ENCODE results near the gene HOXD10. TPM values are rescaled to one million over a fixed set of nuclear protein-coding genes. Genes with fewer than 3 reads are reported as not detected.

HOXD10 gene
- total and polyA plus RNA-seq, 5 donors, result not detected

DNA sequence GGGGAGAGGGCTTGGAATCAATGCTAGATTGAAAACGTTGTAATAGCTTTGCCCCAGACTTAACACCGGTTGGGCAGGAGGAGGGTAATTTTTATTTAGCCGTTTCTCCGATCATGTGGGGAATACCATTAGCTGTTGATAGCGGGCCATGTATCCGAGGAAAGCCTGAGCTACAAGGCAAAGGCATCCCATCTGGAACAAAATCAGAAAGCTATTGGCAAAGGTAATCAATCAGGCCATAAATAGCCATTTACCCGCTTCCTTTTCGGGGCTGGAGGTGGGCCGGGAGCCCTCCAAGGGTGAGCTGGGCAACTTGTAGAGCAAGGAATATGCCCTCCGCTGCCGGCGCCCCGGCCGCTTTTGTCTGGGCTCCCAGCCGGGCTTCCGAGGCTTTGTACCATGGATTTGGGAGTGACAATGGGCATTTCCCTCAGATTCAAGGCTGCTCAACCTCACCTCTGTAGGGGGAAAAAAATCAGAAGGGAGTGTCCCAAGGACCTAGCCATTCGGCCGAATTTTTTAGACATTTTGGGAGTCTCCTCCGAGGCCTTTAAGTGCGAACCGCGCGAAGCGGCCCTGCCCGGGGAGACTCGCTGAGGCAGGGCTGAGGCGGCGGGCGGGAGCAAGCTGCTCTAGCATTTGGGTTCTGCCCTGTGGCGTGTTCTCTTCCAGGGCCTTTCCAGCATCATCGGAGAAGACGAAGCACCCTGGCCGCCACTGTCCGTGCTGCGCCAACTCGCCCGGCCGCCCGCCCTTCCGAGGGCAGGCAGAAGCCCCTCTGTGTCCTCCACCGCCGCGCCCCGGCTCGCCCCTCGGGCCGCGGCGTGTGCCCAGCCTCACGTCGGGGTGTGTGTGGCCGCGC, 4.8 kb downstream of the HOXD10 start:
- H3K9me3 ChIP-seq (ENCODE audit: control insufficient read depth, low read length), result no peaks in the 10 kb centered on the region
- ATAC-seq (no peak), DNase-seq (no peak)
- 9% methylated on average over 53 of the region's 53 CpGs for WGBS
- H3K27me3 ChIP-seq (ENCODE audit: control insufficient read depth, insufficient read depth), result peaks cover 5% of the 10 kb centered on the region
- H3K4me1 ChIP-seq (ENCODE audit: control insufficient read depth, insufficient read depth, low read length), result peaks cover 6% of the 10 kb centered on the region
- H3K4me3 ChIP-seq (ENCODE audit: low read length), result no peak overlapping the region
- no peak overlapping the region for H3K27ac ChIP-seq (ENCODE audit: low read length)
- intact Hi-C loops (cut with DNase I), result loop anchor here in 1 of 4 donors (10.0 kb wide), 1 partner anchor 433 kb away; no protein-coding TSS in a partner anchor

DNA sequence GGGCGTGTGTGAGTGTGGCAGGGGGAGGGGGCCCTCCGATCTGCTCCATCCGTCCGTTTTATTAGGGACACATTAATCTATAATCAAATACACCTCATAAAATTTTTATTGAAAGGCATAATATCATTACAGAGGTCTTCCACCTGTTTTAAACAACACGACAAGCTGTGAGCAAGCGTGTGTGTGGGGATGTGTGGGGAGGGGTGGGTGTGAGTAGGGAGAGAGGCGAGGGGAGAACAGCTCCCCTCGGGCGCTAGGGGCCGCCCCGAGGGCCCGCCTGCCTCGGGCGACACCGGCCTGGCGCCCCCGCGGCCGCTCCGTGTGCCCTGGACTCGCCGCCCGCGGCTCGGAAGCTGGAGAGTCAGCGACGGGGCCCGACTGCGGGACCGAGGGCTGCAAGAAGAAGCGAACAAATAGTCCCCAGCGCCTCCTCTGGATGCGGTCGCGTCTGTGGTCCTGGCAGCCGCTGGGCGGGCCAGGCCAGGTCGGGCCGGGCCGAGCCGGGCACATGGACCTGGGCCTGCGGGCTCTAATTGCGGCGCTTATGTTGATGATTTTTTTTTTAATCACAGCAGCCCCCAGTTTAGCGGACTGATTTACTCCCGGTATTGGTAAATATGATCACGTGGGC, 5.6 kb downstream of the HOXD10 start:
- WGBS, result 4% methylated on average over 47 of the region's 47 CpGs
- H3K27ac ChIP-seq (ENCODE audit: low read length), result no peak overlapping the region

DNA sequence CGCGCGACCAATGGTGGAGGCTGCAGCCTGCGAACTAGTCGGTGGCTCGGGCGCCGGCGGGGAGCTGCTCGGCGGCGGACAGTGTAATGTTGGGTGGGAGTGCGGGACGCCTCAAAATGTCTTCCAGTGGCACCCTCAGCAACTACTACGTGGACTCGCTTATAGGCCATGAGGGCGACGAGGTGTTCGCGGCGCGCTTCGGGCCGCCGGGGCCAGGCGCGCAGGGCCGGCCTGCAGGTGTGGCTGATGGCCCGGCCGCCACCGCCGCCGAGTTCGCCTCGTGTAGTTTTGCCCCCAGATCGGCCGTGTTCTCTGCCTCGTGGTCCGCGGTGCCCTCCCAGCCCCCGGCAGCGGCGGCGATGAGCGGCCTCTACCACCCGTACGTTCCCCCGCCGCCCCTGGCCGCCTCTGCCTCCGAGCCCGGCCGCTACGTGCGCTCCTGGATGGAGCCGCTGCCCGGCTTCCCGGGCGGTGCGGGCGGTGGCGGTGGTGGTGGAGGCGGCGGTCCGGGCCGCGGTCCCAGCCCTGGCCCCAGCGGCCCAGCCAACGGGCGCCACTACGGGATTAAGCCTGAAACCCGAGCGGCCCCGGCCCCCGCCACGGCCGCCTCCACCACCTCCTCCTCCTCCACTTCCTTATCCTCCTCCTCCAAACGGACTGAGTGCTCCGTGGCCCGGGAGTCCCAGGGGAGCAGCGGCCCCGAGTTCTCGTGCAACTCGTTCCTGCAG, 6.3 kb downstream of the HOXD10 start, which contains the start of gene HOXD9:
Gene HOXD9 (plus strand): TSS at position 37 of the 728 bp plus-strand sequence. CDS start 50 bp downstream, at position 87.
- WGBS, result 2% methylated on average over 84 of the region's 84 CpGs
- peaks cover 6% of the 10 kb centered on the region for H3K4me1 ChIP-seq (ENCODE audit: control insufficient read depth, insufficient read depth, low read length)
- no peak for DNase-seq
- intact Hi-C loops (cut with DNase I), result loop anchor here in 1 of 4 donors (10.0 kb wide), 1 partner anchor 432 kb away; no protein-coding TSS in a partner anchor
- peaks cover 6% of the 10 kb centered on the region for H3K27me3 ChIP-seq (ENCODE audit: control insufficient read depth, insufficient read depth)
- no peak within 1 kb of the TSS for H3K27ac ChIP-seq (ENCODE audit: low read length)
- H3K9me3 ChIP-seq (ENCODE audit: control insufficient read depth, low read length), result no peaks in the 10 kb centered on the region
- peak in 1 of 2 donors; percentile 52 for ATAC-seq
- H3K4me3 ChIP-seq (ENCODE audit: low read length), result peak within 1 kb of the TSS; percentile 47

More for the DNA sequence above, 5.6 kb downstream of the HOXD10 start:
- H3K9me3 ChIP-seq (ENCODE audit: control insufficient read depth, low read length), result no peaks in the 10 kb centered on the region
- peaks cover 6% of the 10 kb centered on the region for H3K4me1 ChIP-seq (ENCODE audit: control insufficient read depth, insufficient read depth, low read length)
- ATAC-seq, result peak in 1 of 2 donors; percentile 27
- DNase-seq, result no peak
- H3K27me3 ChIP-seq (ENCODE audit: control insufficient read depth, insufficient read depth), result peaks cover 5% of the 10 kb centered on the region
- intact Hi-C loops (cut with DNase I), result loop anchor here in 1 of 4 donors (10.0 kb wide), 1 partner anchor 433 kb away; no protein-coding TSS in a partner anchor
- H3K4me3 ChIP-seq (ENCODE audit: low read length), result peak overlapping the region; percentile 47

DNA sequence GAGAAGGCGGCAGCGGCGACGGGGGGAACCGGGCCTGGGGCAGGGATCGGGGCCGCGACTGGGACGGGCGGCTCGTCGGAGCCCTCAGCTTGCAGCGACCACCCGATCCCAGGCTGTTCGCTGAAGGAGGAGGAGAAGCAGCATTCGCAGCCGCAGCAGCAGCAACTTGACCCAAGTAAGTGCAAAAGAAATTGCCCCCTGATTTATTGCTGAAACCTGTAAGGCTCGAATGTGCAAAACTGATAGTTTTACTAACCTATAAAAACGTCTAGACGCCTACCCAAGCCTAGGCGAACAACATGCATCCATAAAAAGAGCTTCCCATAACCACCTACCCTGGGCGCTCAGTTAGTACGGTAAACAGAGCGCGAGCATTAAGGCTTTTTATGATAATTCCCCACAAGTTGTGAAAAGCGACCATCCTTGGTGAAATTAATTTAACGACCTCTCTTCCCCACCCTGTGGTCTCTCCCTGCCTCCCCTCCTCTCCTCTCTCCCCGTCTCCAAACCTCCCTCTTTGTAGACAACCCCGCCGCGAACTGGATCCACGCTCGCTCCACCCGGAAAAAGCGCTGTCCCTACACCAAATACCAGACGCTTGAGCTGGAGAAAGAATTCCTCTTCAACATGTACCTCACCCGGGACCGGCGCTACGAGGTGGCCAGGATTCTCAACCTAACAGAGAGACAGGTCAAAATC, 7.0 kb downstream of the HOXD10 start:
- no peak for ATAC-seq
- WGBS, result 7% methylated on average over 40 of the region's 40 CpGs
- Histone ChIP-seq H3K4me1 (ENCODE audit: control insufficient read depth, insufficient read depth, low read length) (peaks cover 6% of the 10 kb centered on the region), H3K9me3 (ENCODE audit: control insufficient read depth, low read length) (no peaks in the 10 kb centered on the region), H3K27ac (ENCODE audit: low read length) (no peak overlapping the region), H3K4me3 (ENCODE audit: low read length) (peak overlapping the region; percentile 47), H3K27me3 (ENCODE audit: control insufficient read depth, insufficient read depth) (peaks cover 7% of the 10 kb centered on the region)
- intact Hi-C loops (cut with DNase I), result loop anchor here in 1 of 4 donors (10.0 kb wide), 1 partner anchor 431 kb away; no protein-coding TSS in a partner anchor
- DNase-seq, result no peak

DNA sequence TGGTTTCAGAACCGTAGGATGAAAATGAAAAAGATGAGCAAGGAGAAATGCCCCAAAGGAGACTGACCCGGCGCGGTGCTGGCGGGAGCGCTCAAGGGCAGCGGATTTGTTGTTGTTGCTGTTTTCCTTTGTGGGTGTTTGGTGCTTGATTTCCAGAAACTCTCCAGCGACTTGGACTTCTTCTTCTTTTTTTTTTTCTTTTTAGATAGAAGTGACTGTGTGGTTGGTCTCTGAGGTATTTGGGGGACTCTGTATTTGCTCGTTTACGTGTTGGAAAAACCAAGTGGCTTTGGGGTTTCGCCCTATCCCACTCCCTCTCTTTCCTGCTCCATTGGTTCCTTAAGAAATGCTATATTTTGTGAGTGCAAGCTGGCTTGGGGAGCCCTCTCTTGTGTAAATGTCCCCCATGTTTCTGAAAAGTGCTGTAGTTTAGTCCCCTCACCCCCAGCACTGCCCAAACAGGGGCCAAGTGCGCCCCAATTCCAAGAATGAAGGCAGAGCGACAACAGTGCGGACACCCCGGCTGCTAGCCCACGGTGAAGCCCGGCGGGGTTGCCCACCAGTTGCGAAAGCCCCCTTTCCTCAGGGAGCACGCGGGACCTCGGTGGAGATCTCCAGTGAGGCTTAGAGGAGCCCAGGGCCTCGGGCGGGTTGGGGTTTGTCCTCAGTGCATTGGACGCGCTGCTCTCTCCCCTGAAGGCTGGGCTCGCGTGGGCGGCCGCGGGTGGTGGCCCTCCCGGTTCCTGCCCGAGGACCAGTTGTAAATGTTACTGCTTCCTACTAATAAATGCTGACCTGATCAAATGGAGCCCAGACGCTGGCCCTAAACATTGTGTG, 7.8 kb downstream of the HOXD10 start:
- H3K9me3 ChIP-seq (ENCODE audit: control insufficient read depth, low read length), result no peaks in the 10 kb centered on the region
- DNase-seq, result no peak
- no peak for ATAC-seq
- no peak overlapping the region for H3K4me3 ChIP-seq (ENCODE audit: low read length)
- H3K4me1 ChIP-seq (ENCODE audit: control insufficient read depth, insufficient read depth, low read length), result peaks cover 7% of the 10 kb centered on the region
- 13% methylated on average over 34 of the region's 34 CpGs for WGBS
- H3K27me3 ChIP-seq (ENCODE audit: control insufficient read depth, insufficient read depth), result peaks cover 7% of the 10 kb centered on the region
- H3K27ac ChIP-seq (ENCODE audit: low read length), result no peak overlapping the region
- intact Hi-C loops (cut with DNase I), result loop anchor here in 1 of 4 donors (10.0 kb wide), 1 partner anchor 430 kb away; no protein-coding TSS in a partner anchor

DNA sequence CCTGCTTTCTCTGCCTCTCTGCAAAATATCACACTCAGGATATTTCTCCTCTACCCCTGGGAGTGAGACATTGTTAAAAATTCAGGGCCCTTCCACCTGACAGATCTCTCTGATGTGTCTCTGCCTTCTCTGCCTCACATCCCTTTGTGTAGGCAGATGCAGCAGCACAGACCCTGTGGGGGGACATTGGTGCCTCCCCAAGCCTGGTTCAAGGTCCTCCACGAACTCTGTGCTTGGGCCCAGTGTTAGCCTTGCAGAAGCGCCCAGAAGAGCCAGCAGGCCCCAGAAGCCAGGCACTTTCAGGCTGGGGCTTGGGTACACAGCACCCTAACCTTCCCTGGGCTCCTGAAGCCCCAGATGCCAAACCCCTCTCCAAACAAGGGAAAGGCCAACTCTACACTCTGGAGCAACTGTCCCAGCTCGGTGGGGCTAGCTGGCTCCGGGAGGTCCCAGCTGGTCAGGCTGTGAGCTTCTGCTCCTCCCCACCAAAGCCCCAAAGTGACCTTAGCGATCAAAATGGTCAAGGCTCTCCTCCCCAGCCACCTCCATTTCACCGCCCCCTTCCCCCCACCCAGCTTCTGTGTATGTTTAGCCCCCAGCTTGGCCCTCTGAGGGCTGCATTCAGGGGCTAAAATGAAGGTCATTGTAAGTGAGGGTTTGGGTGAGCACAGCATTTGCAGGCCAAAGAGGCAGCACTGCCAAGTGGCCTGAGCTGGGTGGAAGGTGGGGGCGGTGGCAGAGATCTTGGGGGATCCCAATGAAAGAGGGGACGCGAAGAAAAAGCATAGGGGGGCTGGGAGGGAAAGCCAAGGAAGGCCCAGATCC, 8.6 kb downstream of the HOXD10 start:
- Histone ChIP-seq H3K27me3 (ENCODE audit: control insufficient read depth, insufficient read depth) (peaks cover 7% of the 10 kb centered on the region), H3K4me1 (ENCODE audit: control insufficient read depth, insufficient read depth, low read length) (peaks cover 9% of the 10 kb centered on the region), H3K27ac (ENCODE audit: low read length) (no peak overlapping the region), H3K9me3 (ENCODE audit: control insufficient read depth, low read length) (no peaks in the 10 kb centered on the region), H3K4me3 (ENCODE audit: low read length) (no peak overlapping the region)
- intact Hi-C loops (cut with DNase I), result loop anchor here in 3 of 4 donors (5.0 to 10.0 kb wide), 4 partner anchors 332 to 1022 kb away; no protein-coding TSS in a partner anchor
- WGBS, result 29% methylated on average over 9 of the region's 9 CpGs
- DNase-seq (no peak), ATAC-seq (no peak)

DNA sequence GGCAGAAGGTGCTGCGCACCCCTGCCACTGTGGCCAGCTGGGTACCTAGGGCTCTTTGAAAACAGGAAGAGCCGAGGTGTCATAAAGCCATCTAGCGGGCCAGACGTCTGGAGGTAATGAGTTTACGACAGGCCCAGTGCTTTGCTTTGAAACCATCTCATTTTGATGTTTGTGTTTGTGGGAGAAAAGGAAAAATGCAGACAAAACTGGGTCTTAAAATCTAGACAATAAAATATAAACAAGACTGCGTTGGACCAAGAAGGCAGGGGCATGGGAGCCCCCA, 9.1 kb downstream of the HOXD10 start:
- intact Hi-C loops (cut with DNase I), result loop anchor here in 3 of 4 donors (5.0 to 10.0 kb wide), 4 partner anchors 332 to 1022 kb away; no protein-coding TSS in a partner anchor
- no peak for ATAC-seq
- Histone ChIP-seq H3K4me3 (ENCODE audit: low read length) (no peak overlapping the region), H3K9me3 (ENCODE audit: control insufficient read depth, low read length) (no peaks in the 10 kb centered on the region), H3K27me3 (ENCODE audit: control insufficient read depth, insufficient read depth) (peaks cover 7% of the 10 kb centered on the region), H3K27ac (ENCODE audit: low read length) (no peak overlapping the region), H3K4me1 (ENCODE audit: control insufficient read depth, insufficient read depth, low read length) (peaks cover 9% of the 10 kb centered on the region)
- DNase-seq, result no peak
- WGBS, result 24% methylated on average over 6 of the region's 6 CpGs

DNA sequence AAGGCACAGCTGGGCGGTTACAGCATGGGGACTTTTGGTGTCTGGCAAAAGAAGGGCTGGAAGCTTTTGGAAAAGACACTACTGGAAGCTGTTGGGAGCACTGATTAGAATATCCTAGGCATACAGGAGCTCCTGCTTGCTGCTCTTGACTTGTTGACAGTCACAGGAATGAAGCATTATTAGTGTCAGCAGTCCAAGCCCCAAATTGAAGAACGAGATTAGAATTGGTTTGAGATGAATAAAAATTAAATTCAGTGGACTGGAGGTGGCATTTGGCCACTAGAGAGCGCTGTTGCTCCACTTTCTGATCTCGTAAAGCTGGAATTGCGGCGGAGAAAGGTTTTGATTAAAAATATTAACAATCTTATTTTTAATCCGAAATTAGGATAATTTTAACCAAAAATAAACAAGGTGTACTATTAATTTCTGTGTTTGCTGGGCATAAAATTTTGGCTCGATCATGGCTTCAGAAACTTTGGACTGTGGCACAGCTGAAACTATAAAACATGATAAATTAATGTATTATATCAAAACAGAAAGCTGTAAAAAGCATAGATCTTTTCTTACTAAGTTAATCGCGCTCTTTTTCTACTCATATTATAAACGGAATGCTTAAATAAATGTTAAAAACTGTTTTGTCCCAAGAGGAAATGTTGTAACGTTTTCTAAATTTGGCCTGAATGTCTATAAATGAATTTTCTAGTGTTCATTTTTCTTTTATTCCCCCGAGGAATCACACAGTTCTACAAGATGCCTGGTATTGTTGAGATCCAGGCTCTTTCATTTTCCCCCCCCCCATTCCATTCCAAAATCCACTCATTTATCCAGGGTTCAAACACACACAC, 10.6 kb downstream of the HOXD10 start:
- peaks cover 9% of the 10 kb centered on the region for H3K4me1 ChIP-seq (ENCODE audit: control insufficient read depth, insufficient read depth, low read length)

More for the DNA sequence above, 10.6 kb downstream of the HOXD10 start:
- H3K9me3 ChIP-seq (ENCODE audit: control insufficient read depth, low read length), result no peaks in the 10 kb centered on the region
- peak in 2 of 3 donors; percentile 64 to 87 for DNase-seq
- H3K4me3 ChIP-seq (ENCODE audit: low read length), result no peak overlapping the region
- no peak for ATAC-seq
- intact Hi-C loops (cut with DNase I), result loop anchor here in 3 of 4 donors (5.0 to 10.0 kb wide), 4 partner anchors 330 to 1020 kb away; no protein-coding TSS in a partner anchor
- H3K27me3 ChIP-seq (ENCODE audit: control insufficient read depth, insufficient read depth), result peaks cover 9% of the 10 kb centered on the region
- H3K27ac ChIP-seq (ENCODE audit: low read length), result no peak overlapping the region
- 4% methylated on average over 13 of the region's 13 CpGs for WGBS

All from right cardiac atrium (tissue), 5 donors.